H1 (cell line): ENCODE measurements around the gene CCDC154. TPM values are rescaled to one million over a fixed set of nuclear protein-coding genes. Genes with fewer than 3 reads are reported as not detected.

Source experiments
- CHD7 ChIP-seq: fragments of 300-600 bp; sonication (generic); IDR thresholded peaks from 2 replicates; pipeline ENCODE4 v1.7.1; 2012; ENCODE audit warnings: low read length, moderate library complexity, mild to moderate bottlenecking, inconsistent platforms; ENCODE audit not compliant: insufficient replicate concordance
- GABPA ChIP-seq: IDR thresholded peaks from 2 replicates; pipeline ENCODE4 v1.6.1; 2011; ENCODE audit warnings: mild to moderate bottlenecking, low read length, moderate library complexity, borderline replicate concordance; ENCODE audit not compliant: insufficient read depth
- MAFK ChIP-seq: IDR thresholded peaks from 2 replicates; pipeline ENCODE4 v1.6.1; 2012; ENCODE audit warnings: low read depth, mild to moderate bottlenecking, improper control_type of control experiment, low read length
- RXRA ChIP-seq: IDR thresholded peaks from 2 replicates; pipeline ENCODE4 v1.6.1; 2011; ENCODE audit warnings: low read depth, mild to moderate bottlenecking, low read length, moderate library complexity; ENCODE audit not compliant: insufficient read depth
- SAP30 ChIP-seq: fragments of 300-600 bp; sonication (generic); IDR thresholded peaks from 2 replicates; pipeline ENCODE4 v1.7.1; 2012; ENCODE audit warnings: low read length, moderate library complexity, mild to moderate bottlenecking, inconsistent platforms; ENCODE audit not compliant: insufficient read depth, insufficient replicate concordance
- SRF ChIP-seq: IDR thresholded peaks from 2 replicates; pipeline ENCODE4 v1.6.1; 2011; ENCODE audit warnings: mild to moderate bottlenecking, low read depth, low read length, moderate library complexity
- TCF12 ChIP-seq: IDR thresholded peaks from 2 replicates; pipeline ENCODE4 v1.6.1; 2011; ENCODE audit warnings: low read depth, mild to moderate bottlenecking, low read length
- TEAD4 ChIP-seq: IDR thresholded peaks from 2 replicates; pipeline ENCODE4 v1.6.1; 2012; ENCODE audit warnings: low read depth, low read length, inconsistent platforms, mixed read lengths
- polyA plus RNA-seq, 7 experiments: library from polyadenylated mRNA; depleted of rRNA in 3 of 7; stranded (reverse) in 5 of 7; unstranded in 2 of 7; fragments of >200 nt in 5 of 7; fragments of 200-250 nt in 2 of 7; gene quantifications; 1 replicate in 5 of 7; 2 replicates in 1 of 7; 4 replicates in 1 of 7; pipeline versions ENCODE4 v1.2.1 to v1.2.3, GENCODE V29; 2011 to 2013; ENCODE audit warnings: missing spikeins in 2 of 7, mixed read lengths in 2 of 7
- total RNA-seq: library from RNA; stranded (reverse); fragmentation: NEBNext Ultra II Directional; extraction: Animal tissue kit (Norgen Biotek cat#: 25700); gene quantifications from 2 replicates; pipeline ENCODE4 v1.2.1, GENCODE V29; 2021

Gene CCDC154
- total and polyA plus RNA-seq, 2 of the 8 experiments (the other 6 are each of a cell fraction or from before 2014, with no cell fraction given) = 0.15 to 0.88 TPM

GRCh38 chr16:1430759-1431496 is 13.4 kb downstream of the CCDC154 start, which contains the start of gene PERCC1 (continued):
- TF ChIP-seq CHD7 (no peak), TEAD4 (no peak), SRF (no peak), MAFK (no peak), SAP30 (no peak), RXRA (no peak), TCF12 (no peak), GABPA (no peak)
